Hematopoietic multipotent progenitor cell (in vitro differentiated cells): Measurements from ENCODE around the gene SCAMP3. TPM values are rescaled to one million over a fixed set of nuclear protein-coding genes. Genes with fewer than 3 reads are reported as not detected.

Experiments used
- DNase-seq, 3 donors: peaks; one replicate each; pipeline ENCODE4 v3.0.0-alpha.2; 2011 to 2015; ENCODE audit warnings: low read depth in 2 of 3, low spot score in 2 of 3
- total RNA-seq: library from RNA; depleted of rRNA; stranded (reverse); fragments of >200 nt; gene quantifications from one replicate; pipeline ENCODE4 v1.2.3, GENCODE V29; 2012

SCAMP3 gene
- total RNA-seq, 1 donor: 55.7 TPM

GRCh38 chr1:155208541-155209311, 53.4 kb downstream of the SCAMP3 start, which contains the start of gene MTX1:
MTX1 (plus strand) TSS chr1:155208695; CDS start chr1:155208805, 110 bp downstream.
- DNase-seq: peak; percentile 71 to 93 (median 90)

- DNase-seq: no peak
These were observed 54.2 kb downstream of the SCAMP3 start, which contains the start of gene THBS3 for GRCh38 chr1:155207806-155208540. THBS3 (minus strand) TSS chr1:155207897; CDS start chr1:155207876, 21 bp downstream.

GRCh38 chr1:155206891-155207805, 55.0 kb downstream of the SCAMP3 start:
- peak; percentile 82 to 92 (median 85) for DNase-seq

Other genes starting within 250 kb of the SCAMP3 start
- gene DCST2, start 228.6 kb downstream of the SCAMP3 start, total RNA-seq: under 0.01 TPM
- under 0.01 TPM for gene DCST1, start 228.5 kb downstream of the SCAMP3 start, total RNA-seq
- 60.1 TPM for gene ADAM15, start 211.0 kb downstream of the SCAMP3 start, total RNA-seq
- gene EFNA4, start 198.6 kb downstream of the SCAMP3 start, total RNA-seq: 5.9 TPM
- gene EFNA3, start 183.5 kb downstream of the SCAMP3 start, total RNA-seq: 4.8 TPM
- gene EFNA1, start 134.5 kb downstream of the SCAMP3 start, total RNA-seq: 21.3 TPM
- 68.1 TPM for gene SLC50A1, start 126.5 kb downstream of the SCAMP3 start, total RNA-seq
- gene DPM3, start 121.8 kb downstream of the SCAMP3 start, total RNA-seq: 63.0 TPM
- gene KRTCAP2, start 89.1 kb downstream of the SCAMP3 start, total RNA-seq: 194 TPM
- 32.6 TPM for gene TRIM46, start 88.5 kb downstream of the SCAMP3 start, total RNA-seq
- 72.4 TPM for gene THBS3, start 54.5 kb downstream of the SCAMP3 start, total RNA-seq
- 70.3 TPM for gene MTX1, start 53.7 kb downstream of the SCAMP3 start, total RNA-seq
- 8.9 TPM for gene ENTREP3, start 6.9 kb downstream of the SCAMP3 start, total RNA-seq
- 66.0 TPM for gene CLK2, start 11.1 kb upstream of the SCAMP3 start, total RNA-seq
- gene HCN3, start 15.1 kb upstream of the SCAMP3 start, total RNA-seq: 4.6 TPM
- gene PKLR, start 39.1 kb upstream of the SCAMP3 start, total RNA-seq: 1.1 TPM
- 85.4 TPM for gene FDPS, start 46.5 kb upstream of the SCAMP3 start, total RNA-seq
- gene RUSC1, start 58.5 kb upstream of the SCAMP3 start, total RNA-seq: 17.2 TPM